ENCODE measurements around the gene NTN1.

Gene NTN1

DNA sequence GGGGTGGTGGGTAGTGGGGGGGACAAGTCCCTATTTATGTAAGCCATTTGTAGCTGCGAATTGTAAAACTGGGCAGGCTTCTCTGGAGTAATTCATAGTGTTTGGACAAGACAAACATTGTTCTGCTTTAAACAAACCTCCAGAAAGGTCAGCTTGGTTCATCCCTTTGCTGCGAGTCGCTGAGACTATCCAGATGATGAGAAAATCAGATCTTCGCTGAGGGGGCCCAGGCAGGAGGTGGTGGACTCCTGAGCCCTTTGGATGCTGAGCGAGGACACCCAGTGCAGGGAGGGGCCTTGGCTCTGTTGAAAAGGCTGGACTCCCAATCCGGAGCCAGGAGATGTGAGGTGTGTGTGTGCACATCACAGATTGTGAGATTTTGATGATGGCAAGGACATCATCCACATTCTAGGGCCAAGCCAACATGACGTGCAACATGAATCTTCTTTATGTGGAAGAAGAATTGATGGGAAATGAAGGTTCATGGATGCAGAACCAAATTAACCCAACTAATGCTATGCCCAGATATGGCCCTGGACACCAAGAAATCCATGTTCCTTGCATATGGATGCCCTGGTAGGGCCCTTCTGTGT lies 15.0 kb upstream of the NTN1 start:
- FAIRE-seq: no peak

GRCh38 chr17:9007052-9007714 lies 14.1 kb upstream of the NTN1 start:
- FAIRE-seq: no peak

DNA sequence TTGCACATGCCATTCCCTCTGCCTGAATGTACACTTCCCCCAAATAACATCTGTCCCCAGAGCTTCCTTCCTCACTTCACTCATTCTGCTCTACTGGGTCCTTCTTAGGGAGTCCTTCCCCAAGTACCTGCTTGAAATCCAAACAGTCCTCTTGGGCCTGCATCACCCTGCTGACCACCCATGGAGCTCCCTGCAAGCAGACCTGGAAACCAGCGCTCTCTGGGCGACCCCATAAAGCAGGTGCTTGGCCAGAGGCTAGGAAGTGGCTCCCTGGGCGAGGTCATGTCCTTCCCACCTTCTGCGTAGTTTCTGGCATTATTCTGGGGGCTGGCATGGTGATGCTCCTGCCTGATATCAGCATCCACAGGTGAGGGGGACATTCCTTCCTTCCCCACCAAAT lies 12.2 kb upstream of the NTN1 start:
- FAIRE-seq: no peak

DNA sequence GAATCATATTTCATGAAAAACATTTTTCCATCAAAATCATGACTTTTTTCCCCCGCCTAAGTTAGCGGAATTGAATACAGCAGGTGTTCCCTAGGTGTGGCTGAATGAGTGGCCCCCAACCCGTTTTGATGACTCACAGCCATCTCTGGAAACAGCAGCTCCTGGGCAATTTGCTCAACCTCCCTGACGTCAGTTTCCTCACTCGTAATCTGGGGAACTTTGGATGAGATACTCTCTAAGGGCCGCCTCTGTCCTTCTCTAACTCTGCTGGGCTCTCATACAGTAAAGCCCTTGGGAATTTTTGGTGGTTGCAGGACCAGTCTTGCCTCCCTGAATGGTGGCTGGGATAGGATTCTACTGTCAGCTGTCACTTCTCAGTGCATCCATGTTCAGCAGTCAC lies 11.6 kb upstream of the NTN1 start:
- FAIRE-seq: no peak

- no peak for FAIRE-seq
These were observed 10.3 kb upstream of the NTN1 start for GRCh38 chr17:9011001-9011400.

DNA sequence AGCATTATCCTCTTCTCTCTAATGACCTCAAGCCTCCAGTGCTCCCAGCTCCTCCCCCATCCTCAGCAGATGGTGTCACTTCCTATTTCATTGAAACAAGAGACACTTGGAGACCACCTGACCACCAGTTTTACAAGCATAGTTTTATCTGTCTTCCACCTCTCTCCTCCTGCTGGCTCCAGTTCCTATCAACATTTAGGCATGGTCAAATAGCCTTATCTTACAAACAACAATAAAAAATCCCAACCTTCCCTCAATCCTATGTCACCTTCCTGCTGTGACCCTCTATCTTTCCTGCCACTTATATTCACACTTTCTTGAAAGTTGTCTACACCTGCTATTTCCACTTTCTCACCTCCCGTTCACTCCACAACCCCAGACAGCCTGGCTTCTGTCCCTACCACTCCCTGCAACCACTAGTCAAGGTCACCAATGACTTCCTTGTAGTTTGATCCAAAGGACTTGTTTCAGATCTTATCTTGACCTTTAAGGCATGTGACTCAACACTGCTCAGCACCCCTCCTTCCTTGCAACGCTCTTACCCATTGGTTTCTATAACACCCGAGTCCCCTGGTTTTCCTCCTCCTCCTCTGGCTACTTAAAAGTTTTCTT lies 4.3 kb upstream of the NTN1 start:
- FAIRE-seq: no peak

DNA sequence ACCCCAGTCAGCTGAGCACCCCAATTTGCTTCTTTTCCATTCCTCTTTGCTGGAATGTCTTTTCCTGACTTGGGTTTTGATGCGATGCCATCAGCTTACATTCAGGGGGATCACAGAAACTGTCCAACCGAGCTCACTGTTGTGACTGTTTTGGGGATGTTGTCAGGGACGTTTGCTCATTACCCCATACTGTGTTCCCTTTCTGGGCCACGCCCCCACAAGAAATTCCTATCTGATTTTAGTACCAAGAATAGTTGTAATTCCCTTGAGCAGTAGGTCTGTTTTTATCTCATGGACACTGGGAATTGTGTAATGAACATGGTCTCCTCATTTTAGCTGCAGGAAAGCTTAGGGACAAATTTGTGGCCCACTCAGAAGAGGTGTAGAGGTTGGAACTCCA lies 2.6 kb upstream of the NTN1 start:
- no peak for FAIRE-seq

- FAIRE-seq: no peak
These were observed 1.1 kb upstream of the NTN1 start for GRCh38 chr17:9020096-9020823.

DNA sequence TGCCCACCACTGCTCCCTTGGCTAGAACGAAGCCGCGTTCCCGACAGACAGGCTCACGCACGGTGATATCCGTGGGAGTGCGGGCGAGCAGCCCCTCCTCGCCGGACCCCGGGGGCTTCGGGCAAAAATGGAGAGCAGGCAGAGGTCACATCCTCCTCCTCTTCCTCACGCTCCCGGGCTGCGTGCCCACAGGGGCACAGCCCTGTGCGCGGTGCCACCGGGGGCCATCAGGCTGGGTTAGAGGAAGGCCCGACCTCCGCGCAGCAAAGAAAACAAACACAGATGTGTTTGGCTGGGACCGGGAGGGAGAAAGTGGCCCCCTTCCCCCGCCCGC lies 519 bp upstream of the NTN1 start:
- FAIRE-seq: no peak

DNA sequence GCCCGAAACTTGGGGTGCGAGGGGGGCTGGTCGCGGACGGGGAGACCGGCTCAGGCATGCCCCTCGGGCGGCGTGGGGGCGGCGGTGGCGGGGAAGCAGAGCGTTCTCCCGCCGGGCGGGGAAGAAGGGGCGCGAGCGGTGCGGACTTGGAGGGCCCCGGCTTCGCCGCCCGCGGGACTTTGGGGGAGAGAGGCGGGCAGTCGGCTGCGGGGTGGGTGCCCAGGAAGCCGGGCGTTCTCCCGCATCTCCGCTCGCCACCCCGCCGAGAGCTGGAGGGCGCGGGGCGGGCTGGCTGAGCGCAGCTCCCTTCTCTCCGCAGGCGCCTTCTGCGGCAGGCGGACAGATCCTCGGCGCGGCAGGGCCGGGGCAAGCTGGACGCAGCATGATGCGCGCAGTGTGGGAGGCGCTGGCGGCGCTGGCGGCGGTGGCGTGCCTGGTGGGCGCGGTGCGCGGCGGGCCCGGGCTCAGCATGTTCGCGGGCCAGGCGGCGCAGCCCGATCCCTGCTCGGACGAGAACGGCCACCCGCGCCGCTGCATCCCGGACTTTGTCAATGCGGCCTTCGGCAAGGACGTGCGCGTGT lies 772 bp downstream of the NTN1 start:
- no peak for FAIRE-seq

GRCh38 chr17:9022573-9023391 lies 1.5 kb downstream of the NTN1 start:
- no peak for FAIRE-seq

DNA sequence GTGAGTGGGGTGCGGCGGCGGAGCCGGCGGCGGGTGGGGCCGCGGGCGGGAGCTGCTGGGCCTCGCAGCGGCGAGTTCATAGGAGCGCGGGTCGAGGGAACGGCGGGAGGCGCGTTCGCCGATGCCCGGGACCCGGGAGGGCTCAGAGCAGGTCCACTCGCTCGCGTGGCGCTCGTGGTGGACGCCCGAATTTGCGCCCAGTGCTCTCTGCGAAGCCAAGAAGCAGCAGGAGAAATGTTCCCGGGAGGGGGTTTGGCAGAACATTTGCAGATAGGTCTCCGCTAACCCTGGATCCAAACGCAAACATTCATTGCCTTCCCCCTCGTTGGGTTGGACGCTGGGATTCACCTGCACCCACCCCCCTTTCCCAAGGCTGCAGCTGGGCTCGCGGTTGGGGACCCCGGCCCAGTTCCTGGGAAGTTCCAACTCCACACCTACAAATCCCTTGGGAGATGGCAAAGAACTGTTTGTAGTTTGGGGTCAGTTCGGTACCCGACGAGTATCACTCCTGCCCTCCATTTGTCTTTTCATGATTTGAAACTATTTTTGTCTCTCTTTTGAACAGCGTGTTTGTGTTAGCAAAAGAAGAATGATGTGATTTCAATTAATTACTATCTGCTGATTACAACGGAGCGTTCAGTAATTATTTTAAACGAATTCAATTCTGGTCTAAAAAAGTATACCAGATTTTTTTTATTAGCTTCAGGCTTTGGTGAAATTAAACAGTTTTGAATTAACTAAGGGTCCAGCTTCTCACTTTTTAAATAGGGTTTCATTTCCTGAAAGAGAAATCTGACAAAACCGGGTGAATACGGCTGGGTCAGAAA lies 2.3 kb downstream of the NTN1 start:
- no peak for FAIRE-seq

DNA sequence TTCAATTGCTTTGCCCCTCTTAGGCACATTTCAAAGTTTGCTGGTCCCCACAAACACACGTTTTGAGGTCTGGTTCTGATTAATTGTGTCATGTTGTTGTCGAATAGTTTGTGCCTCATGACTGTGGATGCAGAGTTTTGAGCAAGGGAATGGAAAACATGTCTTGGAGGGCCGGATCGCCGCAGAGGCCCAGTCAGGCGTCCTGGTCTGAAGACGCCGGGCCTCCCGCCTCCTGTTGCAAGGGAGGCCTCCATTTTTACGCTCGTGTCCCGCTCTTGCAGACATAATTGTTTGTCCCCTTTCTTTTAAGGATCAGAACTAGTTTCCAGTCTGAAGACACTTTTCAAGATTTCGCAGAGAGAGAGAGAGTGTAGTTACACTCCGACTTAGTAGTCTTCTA lies 3.2 kb downstream of the NTN1 start:
- no peak for FAIRE-seq

GRCh38 chr17:9026741-9027140 lies 5.4 kb downstream of the NTN1 start:
- FAIRE-seq: no peak

DNA sequence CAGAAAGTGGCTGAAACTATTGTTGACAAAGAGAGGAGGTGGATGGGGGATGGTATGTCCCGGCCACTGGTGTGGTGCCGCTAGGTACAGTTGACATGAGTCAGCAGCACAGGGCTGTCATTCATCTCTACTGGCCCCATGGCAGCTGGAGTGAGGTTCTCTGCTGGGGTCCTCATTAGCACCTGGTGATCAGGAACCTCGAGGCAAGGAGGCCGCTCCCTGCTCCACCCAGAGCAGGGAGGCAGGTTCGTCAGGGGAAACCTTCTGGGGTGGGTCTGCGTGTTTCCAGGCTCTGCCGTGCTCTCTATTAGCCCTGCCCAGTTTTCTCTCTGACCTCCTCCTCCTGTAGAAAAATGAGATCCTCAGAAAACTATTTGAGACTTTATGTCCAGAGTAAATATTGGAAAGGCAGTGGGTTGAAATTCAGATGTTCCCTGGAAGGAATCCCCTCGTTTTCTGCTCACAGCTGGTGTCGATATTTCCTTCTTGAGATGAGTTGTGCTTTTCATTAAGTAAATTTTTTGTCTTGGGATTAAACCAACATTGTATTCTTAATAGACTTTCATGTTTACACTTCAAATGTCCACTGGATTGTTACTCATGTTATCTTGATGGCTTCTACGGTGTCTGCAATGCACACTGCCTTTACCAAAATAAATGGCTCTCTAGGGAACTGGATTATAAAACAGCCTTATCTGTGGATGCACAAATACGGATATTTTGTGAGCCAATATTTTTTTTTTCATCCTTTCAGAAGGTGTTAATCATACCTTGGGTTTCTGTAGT lies 7.1 kb downstream of the NTN1 start:
- FAIRE-seq: no peak

DNA sequence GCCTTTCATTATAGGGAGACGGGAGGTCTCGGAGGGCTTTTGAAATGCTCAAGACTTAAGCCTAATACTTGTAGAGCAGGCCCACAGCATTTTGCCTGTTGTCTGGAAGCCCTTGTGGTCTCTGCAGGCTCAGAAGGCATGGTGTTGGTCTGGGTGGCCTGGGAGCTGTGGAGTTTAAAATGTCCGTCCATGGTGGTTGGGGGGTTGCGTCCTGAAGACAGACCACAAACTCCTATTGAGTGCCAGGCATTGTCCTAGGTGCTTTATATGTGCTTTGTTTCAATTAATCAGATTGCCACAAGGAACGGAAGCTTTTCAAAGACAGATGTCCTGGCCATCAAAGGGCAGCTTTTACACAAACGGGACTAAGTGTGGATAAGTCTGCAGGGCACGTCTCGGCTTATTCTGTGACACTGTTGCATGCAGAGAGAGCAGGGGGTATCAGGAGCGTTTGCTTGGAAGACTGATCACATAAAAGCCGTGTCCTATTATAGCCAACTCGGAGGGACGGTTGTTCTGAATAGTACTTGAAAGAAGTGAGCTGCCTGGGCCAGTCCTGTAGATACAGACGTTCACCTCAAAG lies 7.8 kb downstream of the NTN1 start:
- FAIRE-seq: no peak

DNA sequence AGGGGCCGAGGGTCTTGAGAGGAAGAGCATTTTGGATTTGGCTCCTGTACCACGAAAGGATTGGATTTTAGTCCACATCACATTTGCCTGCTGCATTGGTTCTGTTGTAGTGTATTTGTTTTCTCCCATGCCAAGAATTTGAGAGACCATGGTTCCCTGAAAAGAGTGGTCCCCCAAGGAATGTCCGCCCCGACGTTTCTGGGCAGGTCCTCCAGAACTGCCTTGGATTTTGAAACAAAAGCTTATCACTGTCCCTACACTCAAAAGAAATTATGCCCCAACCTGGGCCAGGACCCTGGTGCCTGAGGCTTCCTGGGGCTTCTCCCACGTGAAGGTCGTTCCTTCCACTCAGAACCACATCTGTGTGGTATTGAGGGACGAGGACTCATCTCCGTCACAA lies 10.8 kb downstream of the NTN1 start:
- FAIRE-seq: no peak

DNA sequence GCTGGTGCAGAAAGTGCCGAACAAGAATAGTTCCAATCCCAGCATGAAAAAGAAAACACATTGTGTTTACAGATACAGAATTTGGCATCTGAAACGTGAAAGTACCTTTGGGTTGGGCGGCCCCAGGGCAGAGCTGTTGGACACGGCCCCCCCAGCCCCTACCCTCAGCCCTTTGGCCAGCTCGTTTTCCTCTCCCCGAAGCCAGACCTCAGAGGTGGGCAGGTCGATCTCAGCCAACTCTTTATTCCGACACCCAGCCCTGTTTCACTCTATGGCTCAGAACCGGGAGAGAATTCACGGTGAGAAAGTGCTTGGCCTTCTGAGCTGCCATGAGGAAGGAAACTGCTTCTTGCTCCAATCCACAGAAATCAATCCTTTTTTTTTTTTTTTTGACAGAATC lies 11.3 kb downstream of the NTN1 start:
- no peak for FAIRE-seq

GRCh38 chr17:9035249-9035648 lies 13.9 kb downstream of the NTN1 start:
- no peak for FAIRE-seq

DNA sequence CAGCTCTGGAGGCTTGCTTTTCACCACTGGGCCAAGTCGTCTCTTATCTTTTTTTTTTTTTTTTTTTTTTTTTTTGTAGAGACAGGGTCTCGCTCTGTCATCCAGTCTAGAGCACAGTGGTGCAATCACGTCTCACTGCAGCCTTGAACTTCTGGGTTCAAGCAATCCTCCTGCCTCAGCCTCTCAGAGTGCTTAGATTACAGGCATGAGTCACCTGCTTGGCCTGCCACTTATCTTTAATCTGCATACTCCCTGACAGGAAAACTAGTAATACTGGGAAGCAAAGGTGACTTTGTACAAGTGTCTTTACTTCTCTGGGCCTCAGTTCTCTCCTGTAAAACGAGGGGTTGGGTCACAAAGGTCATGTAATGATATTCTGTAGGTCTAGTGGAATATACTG lies 15.0 kb downstream of the NTN1 start:
- FAIRE-seq: no peak

DNA sequence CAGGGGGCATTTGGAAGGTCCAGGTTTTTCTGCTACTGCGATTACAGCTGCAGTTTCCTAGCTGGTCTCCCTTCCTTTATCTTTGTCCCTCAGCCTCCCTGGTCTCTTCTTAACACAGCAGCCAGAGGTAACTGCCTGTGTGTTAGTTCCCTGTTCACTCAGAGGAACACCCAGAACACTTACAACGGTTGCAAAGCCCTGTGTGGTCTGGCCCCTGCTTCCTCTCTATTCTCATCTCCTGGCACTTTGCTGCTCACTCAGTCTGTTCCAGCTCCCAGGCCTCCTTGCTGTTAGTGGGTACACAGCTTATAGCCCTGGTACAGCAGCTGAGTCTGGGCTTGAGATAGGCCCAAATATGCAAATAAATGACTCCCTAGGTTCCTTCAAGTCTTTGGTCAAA lies 16.4 kb downstream of the NTN1 start:
- no peak for FAIRE-seq
